GM21390 (cell line): Measurements from ENCODE around the gene FSIP1.

Experiments
- ATAC-seq: cut with Tn5 transposase; IDR thresholded peaks from one replicate; pipeline ENCODE4 v1.9.1; 2021; ENCODE audit not compliant: unreplicated experiment

Gene FSIP1

DNA sequence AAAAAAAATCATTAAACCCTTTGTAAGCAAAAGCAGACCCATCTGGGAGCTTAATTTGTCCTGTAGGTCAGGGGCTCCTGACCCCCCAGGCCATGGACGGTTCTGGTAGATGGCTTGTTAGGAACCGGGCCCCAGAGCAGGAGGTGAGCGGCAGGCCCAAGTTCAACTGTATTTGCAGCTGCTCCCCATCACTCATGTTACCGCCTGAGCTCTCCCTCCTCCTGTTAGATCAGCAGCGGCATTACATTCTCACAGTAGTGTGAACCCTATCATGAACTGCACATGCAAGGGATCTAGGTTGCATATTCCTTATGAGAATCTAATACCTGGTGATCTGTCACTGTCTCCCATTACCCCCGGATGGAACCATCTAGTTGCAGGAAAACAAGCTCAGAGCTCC, 60.7 kb downstream of the FSIP1 start:
- ATAC-seq = no peak

GRCh38 chr15:39720621-39721611, 61.7 kb downstream of the FSIP1 start:
- ATAC-seq = no peak

- ATAC-seq = no peak
Observed at GRCh38 chr15:39720081-39720480, 62.6 kb downstream of the FSIP1 start.

DNA sequence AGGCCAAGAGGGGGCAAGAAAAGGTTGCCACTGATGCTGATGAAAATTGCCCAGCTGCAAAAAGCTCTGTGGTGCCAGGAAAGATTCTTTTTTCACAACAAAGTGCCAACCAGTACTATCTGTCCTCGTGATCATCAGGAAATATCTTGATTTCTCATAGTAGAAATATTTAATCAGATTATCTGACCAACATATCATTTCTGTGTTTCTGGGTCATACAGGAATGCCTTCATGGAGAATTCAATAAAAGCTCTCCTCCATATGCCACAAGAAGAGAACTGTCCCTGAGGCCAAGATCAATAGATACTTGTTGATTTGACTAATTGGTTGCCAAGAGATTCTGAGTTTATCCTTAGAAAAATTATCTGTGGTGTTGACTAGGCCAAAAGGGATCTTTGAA, 63.5 kb downstream of the FSIP1 start:
- ATAC-seq = no peak

DNA sequence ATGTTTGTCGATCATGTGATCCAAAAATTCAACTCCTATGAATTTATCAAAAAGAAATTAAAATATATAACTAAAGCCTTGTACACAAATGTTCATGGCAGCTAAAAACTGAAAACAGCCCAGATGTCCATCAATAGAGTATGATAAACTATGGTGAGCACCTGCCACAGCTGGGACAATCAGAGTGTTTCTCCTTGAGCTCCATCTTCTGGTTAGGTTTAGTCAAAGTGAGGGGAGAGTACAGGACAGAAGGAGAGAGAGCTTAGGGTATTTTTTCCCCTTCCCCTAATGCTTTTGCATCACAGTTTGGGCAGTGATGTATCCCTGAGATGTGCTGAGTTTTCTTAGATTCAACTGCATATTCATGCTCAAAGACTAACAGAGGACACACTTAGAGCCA, 65.5 kb downstream of the FSIP1 start:
- ATAC-seq = no peak

DNA sequence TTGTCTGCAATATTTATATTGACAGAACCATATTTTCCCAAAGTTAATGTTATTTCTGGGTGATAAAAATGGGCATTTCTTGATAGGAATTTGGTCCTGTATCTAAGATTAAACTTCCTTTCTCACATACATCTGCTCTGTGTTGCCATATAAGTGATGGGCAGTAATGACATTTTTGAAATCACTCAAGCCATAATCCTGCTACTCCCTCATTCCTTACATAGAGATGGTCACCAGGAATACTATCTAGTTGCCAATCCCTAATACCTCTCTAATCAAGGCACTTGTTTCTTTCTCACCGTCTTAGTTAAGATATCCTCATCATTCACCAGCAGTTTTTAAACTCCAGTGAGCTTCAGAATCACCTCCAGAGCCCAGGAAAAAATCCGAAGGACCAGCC, 68.4 kb downstream of the FSIP1 start:
- no peak for ATAC-seq

DNA sequence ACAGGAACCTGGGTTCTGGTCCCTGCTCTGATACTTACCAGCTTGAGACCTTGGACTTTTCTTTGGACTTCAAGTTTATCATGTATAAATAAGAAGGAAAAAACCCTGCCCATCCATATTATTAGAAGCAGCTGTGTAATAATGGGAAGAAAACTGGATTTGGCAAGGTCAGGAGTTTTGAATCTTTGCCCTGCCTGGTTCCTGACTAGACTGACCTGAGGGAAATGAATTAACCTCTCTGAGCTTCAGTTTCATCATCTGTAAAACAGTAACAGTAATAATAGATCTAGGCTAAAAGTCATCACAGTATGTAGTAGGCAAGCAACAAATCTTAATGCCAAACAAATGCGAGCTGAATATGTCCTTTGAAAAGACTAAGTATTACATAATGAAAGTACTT, 68.8 kb downstream of the FSIP1 start:
- ATAC-seq = no peak

DNA sequence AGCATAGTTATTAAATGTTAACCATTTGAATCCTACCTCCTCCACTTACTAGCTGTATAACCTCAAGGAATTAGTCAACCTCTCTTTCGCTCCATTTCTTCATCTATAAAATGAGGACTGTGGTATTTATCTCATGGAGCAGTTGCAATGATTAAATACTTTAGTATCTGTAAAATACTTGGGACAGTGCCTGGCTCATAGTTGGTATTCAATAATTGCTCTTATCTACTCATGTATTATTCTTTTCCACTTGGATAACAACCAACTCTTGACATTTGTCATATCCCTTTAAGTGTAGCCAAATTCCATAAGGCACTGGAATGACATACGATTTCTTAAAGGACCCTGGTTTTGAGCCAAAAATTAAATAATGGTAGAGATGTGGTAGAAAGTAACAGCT, 72.0 kb downstream of the FSIP1 start:
- no peak for ATAC-seq

- ATAC-seq = no peak
Observed at GRCh38 chr15:39709941-39710340, 72.7 kb downstream of the FSIP1 start.

DNA sequence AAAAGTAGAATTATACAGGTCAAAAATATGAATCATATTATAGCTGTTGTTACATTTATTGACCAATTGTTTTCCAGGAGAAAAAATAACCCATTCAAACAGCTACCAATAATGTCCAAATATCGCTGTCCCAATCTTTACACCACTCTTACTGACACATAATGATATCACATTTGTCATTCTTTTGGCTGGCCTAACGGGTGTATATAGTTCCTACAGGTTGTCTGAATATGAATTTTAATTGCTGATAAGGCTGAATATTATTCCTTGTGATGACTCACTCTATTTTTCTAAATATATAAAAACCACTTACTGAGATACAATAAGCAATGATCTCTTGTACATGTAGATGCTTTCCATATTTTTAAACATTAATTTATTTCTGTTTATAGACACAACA, 76.4 kb downstream of the FSIP1 start:
- ATAC-seq = no peak

DNA sequence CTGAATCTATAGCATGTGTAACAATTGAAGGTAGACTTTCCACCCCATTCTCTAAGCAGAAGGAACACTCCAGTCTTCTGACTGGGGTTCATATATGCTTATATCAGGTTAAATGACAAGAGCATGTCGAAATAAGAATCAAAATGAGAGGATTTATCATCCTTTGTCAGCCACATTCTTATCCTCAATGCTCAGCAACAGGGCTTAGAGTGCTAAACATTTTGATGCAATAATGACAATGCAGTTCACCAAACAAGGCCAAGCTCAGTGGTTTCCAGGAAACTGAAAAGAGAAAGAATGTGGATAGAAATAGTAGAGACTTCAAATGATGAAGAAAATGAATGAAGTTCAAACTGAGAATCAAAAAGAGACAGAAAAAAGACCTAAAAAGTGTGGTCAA, 78.0 kb downstream of the FSIP1 start:
- no peak for ATAC-seq

DNA sequence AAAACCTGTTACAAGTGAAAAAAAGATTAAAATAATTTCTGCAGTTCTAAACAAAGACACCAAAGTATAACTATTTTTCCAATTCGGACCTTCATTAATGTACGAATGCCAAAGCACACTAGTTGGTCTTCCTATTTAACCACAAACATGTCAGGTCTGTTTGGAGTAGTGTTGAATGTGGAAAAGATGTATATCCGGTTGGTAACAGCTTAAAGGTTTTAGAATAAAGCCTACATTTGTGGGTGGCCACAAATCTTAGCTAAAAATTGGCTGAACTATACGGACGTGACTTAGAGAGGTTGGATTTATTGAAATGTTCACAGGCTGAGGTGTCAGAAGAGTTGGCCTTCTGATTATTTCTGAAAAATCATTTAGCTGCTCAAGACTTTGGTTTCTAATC, 78.4 kb downstream of the FSIP1 start:
- no peak for ATAC-seq

DNA sequence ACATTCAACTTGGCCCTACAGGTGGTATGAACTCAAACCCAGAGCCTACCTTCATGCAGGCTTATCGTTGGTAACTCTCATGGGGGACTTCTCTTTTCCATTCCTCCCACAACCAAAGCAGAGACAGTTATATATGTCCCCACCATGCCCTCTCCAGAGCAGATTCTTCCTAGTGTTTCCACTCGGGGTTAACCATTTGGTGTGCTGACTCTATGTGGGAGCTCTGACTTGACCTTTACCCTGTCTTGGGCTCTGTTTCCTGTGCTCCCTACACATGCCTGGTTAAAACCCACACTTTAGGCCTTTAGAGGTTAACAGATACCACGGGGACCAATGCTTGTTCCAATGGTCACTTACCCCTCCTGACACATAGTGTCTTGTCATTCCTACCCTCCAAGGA, 80.7 kb downstream of the FSIP1 start:
- no peak for ATAC-seq

GRCh38 chr15:39700375-39700700, 82.3 kb downstream of the FSIP1 start:
- no peak for ATAC-seq

GRCh38 chr15:39699516-39700374, 82.9 kb downstream of the FSIP1 start:
- ATAC-seq = no peak

DNA sequence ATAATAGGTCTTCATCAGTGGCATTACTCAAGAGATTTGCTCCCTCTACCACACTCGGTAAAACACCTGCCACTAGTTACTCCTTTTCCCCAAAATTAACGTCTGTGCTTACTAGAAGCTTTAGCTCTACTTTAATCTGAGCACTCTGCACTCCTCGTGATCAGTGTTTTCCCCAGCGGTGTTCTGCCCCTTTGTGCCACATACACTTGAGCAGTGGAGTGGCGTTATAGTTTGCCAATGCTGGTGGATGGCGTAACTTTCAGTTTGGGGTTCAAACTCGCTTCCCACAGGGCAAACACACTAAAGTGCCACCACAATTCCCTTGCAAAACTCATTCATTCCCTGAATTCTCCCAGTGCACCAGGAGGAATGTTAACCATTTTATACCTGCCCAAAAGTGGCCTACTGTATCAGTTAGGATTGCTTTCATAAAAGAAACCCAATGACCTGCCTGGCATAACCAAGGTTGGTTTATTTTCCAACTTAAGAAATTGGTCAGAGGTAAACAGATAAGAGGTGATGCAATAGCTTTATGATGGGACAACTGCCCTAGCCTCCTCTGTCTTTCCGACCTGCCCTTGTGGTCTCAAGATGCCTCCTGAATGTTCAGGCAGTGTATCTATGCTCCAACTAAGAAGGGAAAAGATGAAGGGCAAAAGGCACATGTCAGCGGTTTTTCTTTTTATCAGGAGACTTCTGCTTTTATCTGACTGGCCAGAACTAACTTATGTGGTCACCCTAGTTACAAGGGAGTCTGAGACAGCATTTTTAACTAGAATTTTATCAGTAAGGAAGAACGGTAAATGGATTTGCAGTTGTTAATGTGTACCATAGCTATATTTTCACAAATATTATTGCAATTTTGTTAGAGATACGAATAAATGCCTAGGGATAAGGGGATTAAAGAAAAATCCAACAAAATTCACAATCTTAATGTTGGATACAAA, 83.9 kb downstream of the FSIP1 start:
- no peak for ATAC-seq

DNA sequence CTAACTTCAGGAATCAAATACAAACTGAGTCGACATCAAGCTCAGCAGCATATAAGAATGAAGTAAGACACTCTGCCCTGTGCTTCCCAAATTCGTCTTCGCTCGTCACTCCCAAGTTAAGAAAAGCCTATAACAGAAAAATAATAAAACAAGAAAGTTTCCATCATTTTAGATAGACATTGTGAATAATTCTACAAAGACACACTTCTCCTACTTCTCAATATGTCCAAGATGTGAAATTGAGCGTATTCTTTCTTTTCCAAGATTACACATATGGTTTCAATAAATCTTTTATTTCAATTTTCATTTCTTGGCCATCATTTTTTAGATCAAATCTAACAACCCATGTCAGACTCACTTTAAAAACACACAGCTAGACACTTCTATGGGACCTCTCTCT, 85.1 kb downstream of the FSIP1 start:
- no peak for ATAC-seq

GRCh38 chr15:39695793-39696192, 86.8 kb downstream of the FSIP1 start:
- no peak for ATAC-seq

GRCh38 chr15:39692356-39693327, 90.0 kb downstream of the FSIP1 start:
- no peak for ATAC-seq
